ENCODE results near the gene RYR3.
"Not testable (repeated sequence)": the region's sequence is repeated elsewhere in the genome, so short reads cannot be mapped to it uniquely, and the experiment has no call there.

RYR3 gene

DNA sequence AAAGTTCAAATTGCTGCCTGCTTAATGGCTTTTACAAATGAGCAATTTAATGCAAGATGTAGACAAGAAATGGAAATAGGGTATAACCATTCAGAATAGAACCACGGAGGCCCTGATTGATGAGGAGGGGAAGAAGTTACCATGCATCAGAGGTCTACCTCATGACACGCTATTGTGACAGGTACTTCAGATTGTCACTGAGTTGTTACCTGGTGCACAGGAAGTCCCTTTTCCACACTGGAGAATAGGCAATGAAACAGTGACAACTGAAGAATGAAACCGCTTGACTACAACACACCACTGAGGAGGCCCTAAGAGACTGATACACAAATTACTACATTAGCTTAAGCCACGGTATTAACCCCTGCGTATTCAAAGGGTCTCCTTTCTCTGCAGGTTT is 251.2 kb downstream of the RYR3 start:
- in situ Hi-C loops (cut with MboI; ENCODE audit: low sequenced_read_pairs) = no loop called here

DNA sequence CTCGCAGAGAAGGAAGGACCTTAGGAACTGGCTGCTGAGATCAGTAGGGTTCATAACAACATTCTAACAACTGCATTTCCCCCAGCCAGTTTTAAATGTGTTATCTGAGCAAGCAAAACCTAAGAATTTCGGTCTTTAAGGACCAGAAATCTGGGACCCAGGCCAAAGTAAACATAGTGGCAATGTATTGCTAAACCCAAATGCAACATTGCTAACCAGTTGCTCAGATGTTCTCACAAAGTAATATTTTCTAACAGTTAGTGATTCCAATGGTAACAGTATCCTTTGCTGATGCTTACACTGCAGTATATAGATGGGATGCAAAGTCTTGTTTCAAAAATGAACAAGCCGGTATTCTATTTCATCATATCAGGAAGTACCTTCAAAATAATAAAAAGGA is 254.3 kb downstream of the RYR3 start:
- in situ Hi-C loops (cut with MboI; ENCODE audit: low sequenced_read_pairs) = no loop called here

DNA sequence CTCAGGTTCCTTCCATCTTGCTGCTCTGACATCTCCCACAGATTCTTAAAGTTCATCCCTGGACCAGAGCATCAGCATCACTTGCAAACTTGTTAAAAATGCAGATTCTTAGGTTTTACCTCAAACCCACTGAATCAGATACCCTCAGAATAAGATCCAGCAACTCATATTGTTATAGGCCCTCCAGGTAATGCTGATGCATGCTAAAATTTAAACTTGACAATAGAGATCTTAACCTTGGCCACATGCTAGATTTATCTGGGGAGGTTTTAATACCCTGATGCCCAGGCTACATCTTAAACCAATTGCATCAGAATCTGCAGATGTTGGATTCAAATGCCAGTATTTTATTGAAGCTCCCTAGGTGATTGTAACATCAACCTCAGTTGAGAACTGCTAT is 256.9 kb downstream of the RYR3 start:
- in situ Hi-C loops (cut with MboI; ENCODE audit: low sequenced_read_pairs) = no loop called here

DNA sequence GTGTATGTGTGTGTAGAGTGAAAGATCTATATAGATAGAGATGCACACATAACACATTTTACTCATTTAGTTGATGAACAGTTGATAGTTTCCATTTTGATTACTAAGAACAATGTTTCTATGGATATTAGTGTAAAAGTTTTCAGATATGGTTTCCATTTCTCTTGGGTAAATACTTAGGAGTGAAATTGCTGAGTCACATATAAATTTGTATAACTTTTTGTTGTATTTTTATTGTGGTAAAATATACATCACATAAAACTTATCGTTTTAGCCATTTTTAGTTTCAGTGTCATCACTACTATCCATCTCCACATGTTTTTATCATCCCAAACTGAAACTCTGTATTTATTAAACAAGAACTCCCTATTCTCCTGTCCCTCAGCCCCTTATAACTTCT is 258.3 kb downstream of the RYR3 start:
- in situ Hi-C loops (cut with MboI; ENCODE audit: low sequenced_read_pairs) = no loop called here

DNA sequence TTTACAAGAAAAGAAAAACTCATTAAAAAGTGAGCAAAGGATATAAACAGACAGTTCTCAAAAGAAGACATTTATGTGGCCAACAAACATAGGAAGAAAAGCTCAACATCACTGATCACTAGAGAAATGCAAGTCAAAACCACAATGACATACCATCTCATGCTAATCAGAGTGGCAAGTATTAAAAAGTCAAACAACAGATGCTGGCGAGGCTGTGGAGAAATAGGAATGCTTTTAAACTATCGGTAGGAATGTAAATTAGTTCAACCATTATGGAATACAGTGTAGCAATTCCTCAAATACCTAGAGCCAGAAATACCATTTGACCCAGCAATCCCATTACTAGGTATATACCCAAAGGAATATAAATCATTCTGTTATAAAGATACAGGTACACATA is 267.1 kb downstream of the RYR3 start:
- in situ Hi-C loops (cut with MboI; ENCODE audit: low sequenced_read_pairs) = not testable (repeated sequence)

DNA sequence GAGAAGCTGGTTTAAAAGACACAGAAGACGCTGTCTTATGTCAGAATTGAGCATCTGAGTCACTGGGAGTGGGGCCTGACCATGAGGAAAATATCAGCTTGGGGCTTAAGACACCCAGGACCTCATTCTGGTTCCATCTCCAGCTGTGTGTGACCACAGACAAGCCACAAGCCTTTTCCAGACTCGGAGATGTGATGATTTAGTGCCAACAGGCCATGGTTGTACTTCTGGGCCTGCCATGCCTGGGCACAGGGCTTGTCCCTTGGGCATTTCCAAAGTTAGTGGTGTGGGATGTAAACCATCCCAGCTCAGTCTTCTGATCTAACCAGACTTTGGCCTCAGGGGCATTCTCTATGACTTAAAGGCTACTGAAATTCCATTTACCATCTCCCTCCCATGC is 269.8 kb downstream of the RYR3 start:
- in situ Hi-C loops (cut with MboI; ENCODE audit: low sequenced_read_pairs) = no loop called here

DNA sequence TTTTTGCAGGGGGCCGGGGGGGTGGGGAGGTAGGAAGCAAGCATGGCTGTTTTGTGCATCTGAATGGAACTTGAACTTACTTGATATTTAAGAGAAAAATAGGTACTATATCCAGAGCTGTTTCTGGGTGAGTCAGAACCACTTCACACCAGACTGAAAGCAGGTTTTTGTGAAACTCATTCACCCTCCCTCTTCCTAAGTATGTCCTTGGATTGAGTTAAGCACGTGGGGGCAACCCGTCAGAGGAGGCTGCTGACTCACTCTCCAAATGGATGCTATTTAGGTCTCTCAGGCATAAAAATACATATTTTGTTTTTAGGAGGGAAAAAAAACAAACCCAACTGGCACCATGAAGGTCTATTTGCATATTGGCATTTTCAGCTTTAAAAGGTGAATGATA is 270.3 kb downstream of the RYR3 start:
- in situ Hi-C loops (cut with MboI; ENCODE audit: low sequenced_read_pairs) = no loop called here

DNA sequence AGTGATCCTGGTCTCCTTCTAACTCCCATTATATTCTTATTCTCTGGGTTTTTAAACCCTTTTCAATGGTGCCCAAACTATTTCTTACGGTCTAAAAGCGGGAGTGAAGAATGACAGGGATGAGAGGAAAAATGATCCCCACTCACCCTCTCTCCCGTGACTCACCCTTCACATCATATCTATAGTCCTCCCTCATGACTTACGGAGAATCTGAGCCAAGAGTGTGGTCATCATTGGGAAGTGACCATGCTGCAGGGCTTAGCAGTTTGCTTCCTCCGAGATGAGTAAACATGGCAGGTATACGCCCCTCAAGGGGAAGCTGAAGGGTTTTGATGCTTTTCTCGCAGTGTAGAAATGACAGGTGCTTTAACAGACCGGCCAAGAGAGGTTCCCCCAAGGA is 274.0 kb downstream of the RYR3 start:
- in situ Hi-C loops (cut with MboI; ENCODE audit: low sequenced_read_pairs) = no loop called here

DNA sequence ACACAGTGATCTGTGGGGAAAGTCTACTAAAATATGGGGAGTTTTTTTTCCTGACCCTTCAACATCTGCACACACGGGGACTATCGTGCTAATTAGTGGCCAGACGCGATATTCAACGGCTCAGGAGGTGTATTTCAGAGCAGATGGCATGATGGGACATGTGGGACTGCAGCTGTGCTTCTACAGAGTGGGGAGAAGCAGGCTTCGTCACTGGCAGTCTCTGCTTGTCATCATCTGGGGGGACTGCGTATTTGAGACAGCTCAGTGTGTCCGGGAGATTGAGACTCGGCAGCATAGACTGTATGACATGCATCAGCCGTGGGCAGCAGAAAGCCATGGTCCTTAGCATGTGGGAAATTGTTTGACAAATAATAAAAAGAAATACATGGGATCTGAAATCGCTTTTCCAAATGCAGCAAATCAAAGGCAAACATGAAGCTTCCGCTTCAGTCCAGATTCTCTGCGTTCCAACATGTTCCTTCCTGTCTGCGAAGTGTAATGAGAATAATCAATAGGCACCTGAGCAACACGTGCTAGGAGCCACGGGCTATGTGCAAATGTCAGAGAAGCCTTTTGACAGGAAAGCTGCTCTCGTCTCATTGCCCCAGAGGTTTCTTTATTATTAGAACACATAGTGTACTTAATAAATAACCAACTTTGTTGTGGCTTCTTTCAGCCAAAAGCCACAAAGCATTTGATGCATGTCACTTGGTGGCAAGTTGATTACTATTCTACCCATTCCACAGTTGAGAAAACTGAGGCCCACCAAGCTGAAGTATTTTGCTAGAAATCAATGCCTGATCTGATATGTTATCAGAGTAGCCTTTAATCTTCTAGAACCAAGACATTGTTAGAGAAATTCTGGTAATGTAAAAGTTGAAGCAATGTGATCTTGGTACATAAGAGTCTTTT is 276.3 kb downstream of the RYR3 start:
- in situ Hi-C loops (cut with MboI; ENCODE audit: low sequenced_read_pairs) = no loop called here

DNA sequence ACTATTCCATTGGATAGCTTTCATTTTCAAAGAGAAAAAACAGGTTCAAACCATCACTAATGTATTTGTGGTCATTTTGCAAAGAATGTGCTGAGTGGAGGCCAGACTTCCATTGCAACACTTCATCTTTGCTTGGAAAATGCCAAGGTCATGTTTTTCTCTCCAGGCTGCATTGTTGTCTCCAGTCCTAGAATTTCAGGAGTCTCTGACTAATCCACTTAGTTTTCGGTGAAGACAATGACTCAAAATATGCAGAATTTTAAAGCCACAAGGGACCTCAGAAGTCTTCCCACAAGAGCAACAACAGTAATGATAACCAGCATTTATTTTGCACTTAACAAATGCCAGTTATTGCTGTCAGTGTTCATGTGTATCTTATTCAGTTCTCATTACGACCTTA is 277.0 kb downstream of the RYR3 start:
- in situ Hi-C loops (cut with MboI; ENCODE audit: low sequenced_read_pairs) = no loop called here

DNA sequence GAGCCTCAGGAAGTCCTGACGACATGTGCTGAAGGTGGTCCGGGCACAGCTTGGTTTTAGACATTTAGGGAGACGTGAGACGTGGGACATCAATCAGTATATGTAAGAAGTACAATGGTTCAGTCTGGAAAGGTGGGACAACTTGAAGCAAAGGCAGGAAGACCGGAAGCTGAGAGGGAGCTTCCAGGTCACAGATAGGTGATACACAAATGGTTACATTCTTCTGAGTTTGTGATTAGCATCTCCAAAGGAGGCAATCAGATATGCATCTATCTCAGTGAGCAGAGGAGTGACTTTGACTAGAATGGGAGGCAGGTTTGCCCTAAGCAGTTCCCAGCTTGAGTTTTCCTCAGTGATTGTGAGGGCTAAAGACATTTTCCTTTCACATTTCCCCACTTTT is 282.1 kb downstream of the RYR3 start:
- in situ Hi-C loops (cut with MboI; ENCODE audit: low sequenced_read_pairs) = no loop called here

DNA sequence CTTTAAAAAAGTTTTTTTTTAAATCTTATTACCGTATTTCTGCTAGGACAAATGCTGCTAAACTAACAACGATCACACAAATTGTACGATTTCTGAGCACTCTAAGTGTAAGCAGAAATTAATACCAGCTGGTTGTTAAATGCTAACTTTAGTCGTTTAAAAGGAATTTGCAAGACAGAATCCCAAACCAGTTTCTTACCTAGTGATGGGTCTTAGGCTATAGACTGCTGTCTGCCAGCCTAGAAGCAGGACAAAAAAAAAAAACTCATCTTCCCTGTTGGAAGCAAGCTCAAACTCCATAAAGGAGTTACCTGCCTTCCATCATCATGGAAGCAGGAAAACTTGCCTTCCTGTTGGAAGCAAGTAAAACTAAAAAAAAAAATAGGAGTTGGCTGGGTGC is 287.6 kb downstream of the RYR3 start:
- in situ Hi-C loops (cut with MboI; ENCODE audit: low sequenced_read_pairs) = not testable (repeated sequence)

DNA sequence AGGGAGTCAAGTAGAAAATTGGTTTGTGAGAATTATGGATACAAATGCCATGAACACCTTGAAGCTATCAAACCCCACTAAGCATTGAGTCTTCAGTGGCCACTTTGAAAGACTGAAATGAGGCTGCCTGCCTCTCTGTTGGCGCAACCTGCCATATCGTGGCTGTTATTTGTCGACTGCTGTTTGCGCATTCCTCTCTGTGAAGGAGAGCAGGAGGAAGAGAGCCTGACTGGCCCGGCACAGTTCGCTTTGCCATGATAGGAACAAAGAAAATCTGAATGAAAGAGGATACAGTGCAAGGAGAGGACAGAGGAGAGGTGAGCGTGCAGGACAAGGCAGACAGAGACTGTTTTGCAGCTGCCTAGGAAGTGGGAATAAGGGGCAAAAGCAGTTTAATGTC is 289.4 kb downstream of the RYR3 start:
- in situ Hi-C loops (cut with MboI; ENCODE audit: low sequenced_read_pairs) = no loop called here

DNA sequence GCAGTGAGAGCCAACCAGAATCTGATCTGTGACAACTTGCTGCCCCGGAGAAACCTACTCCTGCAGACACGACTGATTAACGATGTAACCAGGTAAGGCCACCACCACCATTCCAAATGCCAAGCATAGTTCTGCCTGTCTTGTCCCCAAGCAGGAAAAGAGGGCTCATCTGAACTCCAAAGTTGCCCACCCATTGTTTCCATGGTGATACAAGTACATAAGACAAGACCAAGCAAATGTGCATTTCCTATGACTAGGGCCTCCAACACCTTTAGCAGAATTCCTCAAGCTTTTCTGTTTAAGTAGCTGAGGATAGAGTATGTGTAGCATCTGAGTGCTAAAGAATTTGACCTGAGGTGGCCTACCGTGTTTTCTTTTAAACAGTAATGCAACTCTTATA is 290.7 kb downstream of the RYR3 start:
- in situ Hi-C loops (cut with MboI; ENCODE audit: low sequenced_read_pairs) = no loop called here

DNA sequence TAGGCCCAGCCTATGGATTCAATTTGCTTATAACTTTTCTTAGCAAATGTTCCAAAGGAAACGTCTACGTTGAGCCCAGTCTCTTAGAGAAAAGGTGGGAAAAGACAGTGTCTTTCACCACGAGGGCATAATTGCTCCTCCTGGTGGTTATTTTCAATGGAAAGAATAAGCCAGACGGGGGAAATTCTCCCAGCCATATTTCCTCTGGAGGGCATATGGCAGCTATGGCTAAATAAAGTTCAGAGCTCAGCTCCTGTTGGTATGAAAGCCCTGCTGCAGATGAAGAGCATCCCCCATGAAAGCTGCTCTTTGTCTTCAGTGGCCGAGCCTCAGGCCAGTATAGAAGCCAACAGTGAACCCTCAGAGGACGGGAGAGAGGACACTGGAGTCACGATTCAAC is 297.9 kb downstream of the RYR3 start:
- in situ Hi-C loops (cut with MboI; ENCODE audit: low sequenced_read_pairs) = no loop called here

DNA sequence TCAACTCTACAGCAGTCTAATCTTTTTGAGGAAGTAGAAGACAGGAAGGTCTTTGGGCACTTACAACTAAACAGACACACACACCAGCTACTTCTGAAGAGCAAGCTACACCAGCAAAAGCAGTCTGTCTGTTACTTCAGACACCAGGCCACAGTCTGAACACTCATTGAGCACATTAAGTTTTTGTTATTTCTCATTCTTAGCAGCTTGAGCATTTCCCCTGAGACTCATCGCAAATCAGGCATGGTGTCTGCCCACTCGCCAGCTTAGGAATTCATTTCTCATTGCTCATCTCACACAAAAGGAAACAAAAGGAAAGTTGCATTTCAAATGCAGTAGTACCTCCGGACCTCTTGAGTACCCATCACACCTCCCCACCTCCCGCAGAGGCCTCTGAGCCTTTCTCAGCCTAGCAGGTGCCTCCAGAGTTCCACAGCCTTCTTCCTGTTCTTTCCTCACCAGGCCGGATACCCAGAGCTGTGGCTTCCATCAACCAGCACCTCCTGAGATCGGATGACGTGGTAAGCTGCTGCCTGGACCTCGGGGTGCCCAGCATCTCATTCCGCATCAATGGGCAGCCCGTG is 302.0 kb downstream of the RYR3 start:
- in situ Hi-C loops (cut with MboI; ENCODE audit: low sequenced_read_pairs) = no loop called here

DNA sequence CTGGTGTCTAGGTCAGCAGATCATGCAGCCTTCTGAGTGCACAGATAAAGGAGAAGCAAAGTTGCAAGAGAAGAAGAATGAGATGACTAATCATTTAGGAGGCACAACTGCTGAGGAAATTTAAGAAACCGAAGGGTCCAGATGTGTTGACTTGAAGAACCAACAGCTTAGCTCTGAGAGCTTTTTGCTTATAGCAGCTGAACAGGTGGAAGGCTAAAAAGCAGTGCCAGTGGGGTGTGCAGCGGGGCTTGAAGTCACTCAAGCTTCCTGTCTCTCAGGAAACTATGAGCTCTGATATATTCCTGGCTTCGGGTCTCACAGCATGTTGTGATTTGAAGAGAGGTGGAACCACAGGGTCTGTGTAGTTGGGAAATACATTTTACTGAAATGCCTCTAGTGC is 305.7 kb downstream of the RYR3 start:
- in situ Hi-C loops (cut with MboI; ENCODE audit: low sequenced_read_pairs) = no loop called here

DNA sequence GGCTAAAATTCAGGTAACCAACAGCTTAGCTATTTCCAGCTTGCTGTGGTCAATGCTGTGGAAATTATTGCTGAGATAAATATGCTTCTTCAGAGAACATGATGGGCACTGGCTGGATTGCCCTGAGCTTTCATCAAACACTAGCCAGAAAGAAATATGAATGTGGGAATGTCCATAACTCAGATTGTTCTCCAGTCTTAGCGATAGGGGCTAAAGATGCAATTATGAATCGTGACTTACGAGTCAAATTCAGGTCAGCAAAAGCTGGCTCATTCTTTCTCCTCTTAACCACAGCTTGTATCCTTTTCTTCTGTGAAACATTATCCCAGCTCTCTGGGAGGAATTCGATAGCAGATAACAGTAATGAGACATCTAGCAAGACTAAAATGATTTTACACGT is 307.6 kb downstream of the RYR3 start:
- in situ Hi-C loops (cut with MboI; ENCODE audit: low sequenced_read_pairs) = no loop called here

DNA sequence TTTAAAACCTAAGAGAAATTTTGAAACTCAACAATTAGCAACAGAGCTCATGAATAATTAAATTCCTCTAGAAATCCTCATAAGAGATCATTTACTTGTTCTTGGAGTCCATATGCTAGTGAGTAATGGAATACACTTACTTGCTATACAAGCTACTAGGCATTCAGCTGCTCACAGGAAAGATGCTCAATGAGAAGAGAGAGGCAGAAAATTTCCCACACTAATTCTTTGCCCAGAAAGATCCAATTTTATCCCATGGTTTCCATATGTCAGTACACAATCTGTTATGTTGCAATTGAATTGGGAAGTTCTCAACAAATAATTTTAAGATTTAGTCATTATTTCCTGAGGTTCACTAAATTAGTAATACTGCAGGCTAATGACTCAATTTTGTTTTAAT is 310.4 kb downstream of the RYR3 start:
- in situ Hi-C loops (cut with MboI; ENCODE audit: low sequenced_read_pairs) = no loop called here

DNA sequence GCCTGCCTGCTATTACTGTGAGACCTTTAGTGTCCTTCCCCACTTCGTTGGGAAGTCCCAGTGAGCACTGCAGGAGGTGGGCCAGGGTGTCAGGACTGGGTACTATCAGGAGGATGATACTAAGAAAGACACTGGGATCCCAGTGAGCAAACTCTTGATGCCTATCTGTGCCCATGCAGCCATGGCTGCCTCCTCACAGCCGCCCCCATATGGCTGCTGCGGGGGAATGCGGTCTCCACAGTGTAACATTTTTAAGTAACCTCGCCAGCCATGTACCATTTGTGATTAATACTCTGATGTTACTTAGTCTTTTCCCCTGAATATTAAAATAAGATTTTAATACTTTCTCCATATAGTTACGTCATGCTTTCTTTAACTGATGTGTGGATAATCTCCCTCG is 312.2 kb downstream of the RYR3 start:
- in situ Hi-C loops (cut with MboI; ENCODE audit: low sequenced_read_pairs) = no loop called here

DNA sequence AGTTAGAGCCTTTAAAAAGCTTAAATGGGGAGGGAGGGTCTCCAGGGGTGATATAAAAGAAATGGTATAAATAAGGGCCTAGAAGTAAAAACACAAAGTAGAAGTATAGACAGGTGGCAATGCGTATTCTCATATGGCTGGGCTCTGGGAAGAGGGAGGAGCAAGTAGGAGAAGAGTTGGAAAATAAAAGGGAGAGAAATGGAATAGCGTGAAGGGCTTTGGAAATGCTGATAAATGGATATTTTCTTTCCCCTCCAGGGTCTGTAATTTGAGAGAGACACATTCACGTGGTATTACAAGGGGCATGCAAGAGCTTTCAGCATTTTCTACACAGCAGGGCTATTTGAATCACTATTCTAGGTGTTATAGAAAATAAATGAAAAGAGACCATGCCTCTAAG is 313.7 kb downstream of the RYR3 start:
- in situ Hi-C loops (cut with MboI; ENCODE audit: low sequenced_read_pairs) = no loop called here

DNA sequence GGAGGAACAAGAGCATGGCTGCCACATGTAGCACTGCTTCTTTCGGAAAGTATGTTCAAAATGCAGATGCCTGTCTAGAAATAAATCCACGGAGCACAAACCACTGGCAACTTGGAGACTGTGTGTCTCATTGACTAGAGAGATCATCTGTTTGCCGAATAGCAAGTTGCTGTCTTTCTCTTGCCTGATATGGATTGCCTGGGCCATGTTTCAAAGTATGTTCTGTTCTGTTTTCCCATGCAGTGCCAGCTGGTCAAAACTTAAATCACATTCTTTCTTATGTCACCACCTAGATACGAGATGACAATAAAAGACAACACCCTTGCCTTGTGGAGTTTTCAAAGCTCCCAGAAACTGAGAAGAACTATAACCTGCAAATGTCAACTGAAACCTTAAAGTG is 318.9 kb downstream of the RYR3 start:
- in situ Hi-C loops (cut with MboI; ENCODE audit: low sequenced_read_pairs) = no loop called here

DNA sequence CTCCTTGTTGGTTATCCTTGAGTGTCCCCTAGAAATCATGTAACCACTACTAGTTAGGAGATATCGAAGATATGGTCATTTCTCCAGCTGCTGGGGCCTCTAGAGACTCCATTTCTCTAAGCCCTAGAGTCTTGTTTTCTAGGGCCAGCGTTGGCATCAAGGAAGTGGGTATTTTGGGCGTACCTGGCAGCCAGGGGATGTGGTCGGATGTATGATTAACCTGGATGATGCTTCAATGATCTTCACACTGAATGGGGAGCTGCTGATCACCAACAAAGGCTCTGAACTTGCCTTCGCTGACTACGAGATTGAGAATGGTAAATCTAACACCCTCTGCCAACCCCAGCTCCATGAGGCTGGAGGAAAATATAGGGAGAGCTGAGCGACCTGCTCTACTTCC is 325.5 kb downstream of the RYR3 start:
- in situ Hi-C loops (cut with MboI; ENCODE audit: low sequenced_read_pairs) = no loop called here

All from hTERT RPE-1 (cell line).